ENCODE measurements around the gene PPP1CA. TPM values are rescaled to one million over a fixed set of nuclear protein-coding genes. Genes with fewer than 3 reads are reported as not detected.

The PPP1CA gene
- total and polyA plus RNA-seq, 8 donors = 49.0 to 72.8 (median 62.9) TPM

DNA sequence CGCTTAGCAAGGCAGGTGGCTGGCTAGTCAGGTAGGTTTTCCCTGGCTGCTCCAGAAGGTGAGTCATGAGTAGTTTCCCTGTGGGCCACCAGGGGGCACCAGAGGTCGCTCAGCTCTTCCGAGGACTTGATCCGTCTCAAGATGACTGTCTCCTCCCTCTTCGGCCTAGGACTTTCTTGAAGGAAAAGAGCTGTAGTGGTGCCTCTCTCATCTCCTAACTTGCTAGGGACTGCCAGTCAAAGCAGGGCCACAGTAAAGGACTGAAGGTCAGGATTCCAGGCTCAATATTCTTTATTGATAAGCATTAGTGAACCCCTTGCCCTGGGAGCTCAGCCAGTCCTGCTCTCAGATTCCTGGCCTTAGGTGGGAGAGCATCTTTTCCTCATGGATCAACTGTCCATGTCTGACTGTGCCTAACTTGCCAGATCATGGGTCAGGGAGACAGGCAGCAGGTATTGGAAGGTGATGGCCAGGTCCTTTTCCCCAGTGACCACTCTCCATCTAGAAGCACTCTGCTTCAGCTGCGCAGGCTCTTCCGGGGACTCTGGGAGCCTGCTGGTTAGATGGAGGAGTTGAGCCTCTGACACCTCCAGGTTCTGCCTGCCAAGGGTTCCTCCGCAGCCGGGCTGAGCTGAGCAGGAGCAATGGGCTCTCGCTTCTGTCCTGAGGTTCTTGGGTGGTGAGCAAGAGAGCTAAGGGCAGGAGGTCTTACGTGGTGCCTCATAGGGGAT lies 50.2 kb downstream of the PPP1CA start:
- peaks cover 13 to 50% (median 29%) of the 10 kb centered on the region in 3 donors for H3K4me1 ChIP-seq
- intact Hi-C loops (cut with DNase I) = no loop called here
- H3K36me3 ChIP-seq = no peaks in the 10 kb centered on the region
- no peaks in the 10 kb centered on the region for H3K27me3 ChIP-seq
- FAIRE-seq (no peak), DNase-seq (peak; percentile 57 to 82 (median 73)), ATAC-seq (peak; percentile 23 to 40 (median 34))
- peak overlapping the region in 3 of 4 donors; percentile 23 to 62 (median 27) for H3K27ac ChIP-seq
- 52 to 54% methylated on average over 11 of the region's 11 CpGs for WGBS, 2 donors
- no peaks in the 10 kb centered on the region for H3K9me3 ChIP-seq
- peak overlapping the region in 1 of 4 donors; percentile 63 for H3K4me3 ChIP-seq
- TF ChIP-seq, protein P1, sequence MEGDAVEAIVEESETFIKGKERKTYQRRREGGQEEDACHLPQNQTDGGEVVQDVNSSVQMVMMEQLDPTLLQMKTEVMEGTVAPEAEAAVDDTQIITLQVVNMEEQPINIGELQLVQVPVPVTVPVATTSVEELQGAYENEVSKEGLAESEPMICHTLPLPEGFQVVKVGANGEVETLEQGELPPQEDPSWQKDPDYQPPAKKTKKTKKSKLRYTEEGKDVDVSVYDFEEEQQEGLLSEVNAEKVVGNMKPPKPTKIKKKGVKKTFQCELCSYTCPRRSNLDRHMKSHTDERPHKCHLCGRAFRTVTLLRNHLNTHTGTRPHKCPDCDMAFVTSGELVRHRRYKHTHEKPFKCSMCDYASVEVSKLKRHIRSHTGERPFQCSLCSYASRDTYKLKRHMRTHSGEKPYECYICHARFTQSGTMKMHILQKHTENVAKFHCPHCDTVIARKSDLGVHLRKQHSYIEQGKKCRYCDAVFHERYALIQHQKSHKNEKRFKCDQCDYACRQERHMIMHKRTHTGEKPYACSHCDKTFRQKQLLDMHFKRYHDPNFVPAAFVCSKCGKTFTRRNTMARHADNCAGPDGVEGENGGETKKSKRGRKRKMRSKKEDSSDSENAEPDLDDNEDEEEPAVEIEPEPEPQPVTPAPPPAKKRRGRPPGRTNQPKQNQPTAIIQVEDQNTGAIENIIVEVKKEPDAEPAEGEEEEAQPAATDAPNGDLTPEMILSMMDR (IDR thresholded peaks at IDR 0.05) = peak; percentile 90 to 97 (median 94)

DNA sequence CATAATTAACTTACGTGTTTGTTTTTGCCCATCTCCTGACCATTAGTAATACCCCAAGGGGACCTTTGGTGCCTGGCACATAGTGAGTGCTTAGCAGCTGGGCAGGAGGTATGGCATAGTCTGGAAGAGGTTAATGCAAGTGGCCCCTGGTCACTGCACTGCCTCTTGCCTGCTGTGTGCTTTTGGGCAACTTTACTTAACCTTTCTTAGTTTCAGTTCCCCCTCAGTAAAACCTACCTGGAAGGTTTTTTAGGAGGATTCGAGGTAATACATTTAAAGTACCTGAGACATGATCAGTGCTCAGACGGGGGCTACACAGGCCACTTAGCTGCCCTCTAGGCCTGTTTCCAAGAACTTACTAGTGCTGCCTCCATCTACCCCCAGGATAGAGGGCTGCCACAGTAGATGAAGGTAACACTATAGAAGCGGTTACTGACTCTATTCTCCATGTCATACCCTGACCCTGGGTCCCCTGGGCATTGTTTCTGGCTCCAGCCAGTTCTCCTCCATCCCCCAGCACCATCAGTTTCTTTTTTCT lies 51.7 kb downstream of the PPP1CA start:
- ATAC-seq = no peak
- H3K4me1 ChIP-seq = peaks cover 26 to 50% (median 33%) of the 10 kb centered on the region in 3 donors
- 83 to 88% methylated on average over 4 of the region's 4 CpGs for WGBS, 2 donors
- TF ChIP-seq, protein P1 (IDR thresholded peaks at IDR 0.05) = no peak
- no peaks in the 10 kb centered on the region for H3K27me3 ChIP-seq
- intact Hi-C loops (cut with DNase I) = loop anchor here in 1 of 3 donors (5.0 kb wide), 1 partner anchor 32 kb away; no protein-coding TSS in a partner anchor
- no peak overlapping the region for H3K4me3 ChIP-seq
- FAIRE-seq = no peak
- H3K36me3 ChIP-seq = no peaks in the 10 kb centered on the region
- H3K9me3 ChIP-seq = no peaks in the 10 kb centered on the region
- no peak overlapping the region for H3K27ac ChIP-seq
- peak in 1 of 6 donors; percentile 15 for DNase-seq

DNA sequence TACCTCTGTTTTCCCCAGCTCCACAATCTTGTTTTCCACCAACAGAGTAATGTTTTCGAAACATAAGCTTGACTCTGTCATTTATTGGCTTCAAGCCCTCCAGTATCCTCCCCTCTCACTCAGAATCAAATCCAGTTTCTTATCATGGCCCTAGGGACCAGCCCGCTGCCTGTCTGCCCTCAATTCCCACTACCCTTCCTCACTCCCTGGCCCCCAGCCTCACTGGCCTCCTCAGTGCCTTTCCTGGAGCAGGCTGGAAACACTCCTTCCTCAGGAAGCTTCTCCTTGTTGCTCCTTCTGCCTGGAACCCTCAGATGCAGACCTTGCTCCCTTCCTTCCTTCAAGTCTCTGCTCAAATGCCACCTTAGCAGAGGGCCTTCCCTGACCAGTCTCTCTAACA lies 52.2 kb downstream of the PPP1CA start:
- Histone ChIP-seq H3K9me3 (no peaks in the 10 kb centered on the region), H3K36me3 (no peaks in the 10 kb centered on the region), H3K4me3 (no peak overlapping the region), H3K27ac (no peak overlapping the region), H3K27me3 (no peaks in the 10 kb centered on the region), H3K4me1 (peaks cover 27 to 50% (median 31%) of the 10 kb centered on the region in 3 donors)
- intact Hi-C loops (cut with DNase I) = loop anchor here in 1 of 3 donors (5.0 kb wide), 1 partner anchor 33 kb away; no protein-coding TSS in a partner anchor
- 90% methylated on average over 2 of the region's 2 CpGs for WGBS, 2 donors
- TF ChIP-seq, protein P1 (IDR thresholded peaks at IDR 0.05) = no peak
- no peak for FAIRE-seq
- peak in 1 of 6 donors; percentile 21 for DNase-seq
- no peak for ATAC-seq

DNA sequence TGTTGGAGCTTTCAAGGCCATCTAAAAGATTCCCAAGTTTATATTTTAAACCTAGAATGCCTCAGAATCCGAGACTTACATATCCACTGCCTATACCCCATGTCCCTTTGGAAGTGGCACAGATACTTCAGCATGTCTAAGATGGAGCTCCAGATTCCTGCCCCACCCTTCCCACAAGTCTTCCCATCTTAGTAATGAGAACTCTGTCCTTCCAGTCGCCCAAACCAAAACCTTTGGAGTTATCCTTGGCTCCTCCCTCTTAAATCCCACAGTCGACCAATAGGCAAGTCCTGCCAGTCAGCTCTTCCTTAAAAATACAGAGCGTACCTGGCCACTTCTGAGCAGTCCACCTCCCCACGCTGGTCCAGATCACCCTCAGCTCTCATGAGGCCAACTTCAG lies 52.6 kb downstream of the PPP1CA start:
- H3K9me3 ChIP-seq = no peaks in the 10 kb centered on the region
- H3K4me1 ChIP-seq = peaks cover 27 to 45% (median 27%) of the 10 kb centered on the region in 3 donors
- H3K36me3 ChIP-seq = no peaks in the 10 kb centered on the region
- WGBS, 2 donors = 64 to 69% methylated on average over 5 of the region's 5 CpGs
- FAIRE-seq (no peak), DNase-seq (no peak), ATAC-seq (no peak)
- no peak overlapping the region for H3K4me3 ChIP-seq
- TF ChIP-seq, protein P1 (IDR thresholded peaks at IDR 0.05) = no peak
- H3K27ac ChIP-seq = peak overlapping the region in 1 of 4 donors; percentile 0
- no peaks in the 10 kb centered on the region for H3K27me3 ChIP-seq
- intact Hi-C loops (cut with DNase I) = loop anchor here in 1 of 3 donors (5.0 kb wide), 1 partner anchor 33 kb away; no protein-coding TSS in a partner anchor

Other genes starting within 250 kb of the PPP1CA start
- 10 to 100 TPM; 19.1 to 31.9 (median 21.5) TPM for gene GRK2, start 135.4 kb downstream of the PPP1CA start, total RNA-seq
- 10 to 100 TPM; 52.8 to 60.6 TPM for gene GRK2, start 135.4 kb downstream of the PPP1CA start, polyA plus RNA-seq
- 10 to 100 TPM in 5 of 6 donors, 1 to 10 TPM in 1; 9.8 to 31.3 (median 12.3) TPM for gene ANKRD13D, start 112.6 kb downstream of the PPP1CA start, total RNA-seq
- gene ANKRD13D, start 112.6 kb downstream of the PPP1CA start, polyA plus RNA-seq = 10 to 100 TPM; 60.0 to 60.7 TPM
- gene SSH3, start 98.3 kb downstream of the PPP1CA start, total RNA-seq = 10 to 100 TPM; 15.2 to 29.1 (median 21.2) TPM
- gene SSH3, start 98.3 kb downstream of the PPP1CA start, polyA plus RNA-seq = 10 to 100 TPM; 29.0 to 29.2 TPM
- gene POLD4, start 48.3 kb downstream of the PPP1CA start, total RNA-seq = 10 to 100 TPM; 35.0 to 50.8 (median 43.4) TPM
- 10 to 100 TPM; 80.6 to 99.3 TPM for gene POLD4, start 48.3 kb downstream of the PPP1CA start, polyA plus RNA-seq
- gene CLCF1, start 28.3 kb downstream of the PPP1CA start, total RNA-seq = 1 to 10 TPM; 1.3 to 5.0 (median 2.3) TPM
- gene CLCF1, start 28.3 kb downstream of the PPP1CA start, polyA plus RNA-seq = 10 to 100 TPM in 1 of 2 donors, 1 to 10 TPM in 1; 9.4 to 11.2 TPM
- 10 to 100 TPM in 5 of 6 donors, 1 to 10 TPM in 1; 9.4 to 18.0 (median 12.8) TPM for gene RAD9A, start 9.9 kb downstream of the PPP1CA start, total RNA-seq
- 10 to 100 TPM; 39.8 to 45.2 TPM for gene RAD9A, start 9.9 kb downstream of the PPP1CA start, polyA plus RNA-seq
- gene TBC1D10C, start 2.2 kb upstream of the PPP1CA start, total RNA-seq = 1 to 10 TPM in 4 of 6 donors, under 1 TPM in 2; 0.05 to 2.9 (median 1.1) TPM
- 1 to 10 TPM; 1.5 to 2.5 TPM for gene TBC1D10C, start 2.2 kb upstream of the PPP1CA start, polyA plus RNA-seq
- gene CARNS1, start 13.8 kb upstream of the PPP1CA start, total RNA-seq = 1 to 10 TPM in 1 of 6 donors, under 1 TPM in 5; 0.39 to 1.1 (median 0.80) TPM
- gene CARNS1, start 13.8 kb upstream of the PPP1CA start, polyA plus RNA-seq = 1 to 10 TPM in 1 of 2 donors, under 1 TPM in 1; 0.89 to 2.2 TPM
- 10 to 100 TPM; 17.6 to 29.3 (median 21.7) TPM for gene RPS6KB2, start 26.6 kb upstream of the PPP1CA start, total RNA-seq
- gene RPS6KB2, start 26.6 kb upstream of the PPP1CA start, polyA plus RNA-seq = 10 to 100 TPM; 57.4 to 71.6 TPM
- gene PTPRCAP, start 35.8 kb upstream of the PPP1CA start, total RNA-seq = 1 to 10 TPM in 4 of 6 donors, under 1 TPM in 2; 0.63 to 4.1 (median 1.8) TPM
- gene PTPRCAP, start 35.8 kb upstream of the PPP1CA start, polyA plus RNA-seq = 10 to 100 TPM; 10.9 to 13.1 TPM
- gene CORO1B, start 41.6 kb upstream of the PPP1CA start, total RNA-seq = 10 to 100 TPM; 40.3 to 56.3 (median 47.7) TPM
- 10 to 100 TPM; 53.0 to 66.4 TPM for gene CORO1B, start 41.6 kb upstream of the PPP1CA start, polyA plus RNA-seq
- gene GPR152, start 50.9 kb upstream of the PPP1CA start, total RNA-seq = not detected
- gene GPR152, start 50.9 kb upstream of the PPP1CA start, polyA plus RNA-seq = not detected
- 1 to 10 TPM in 2 of 6 donors, under 1 TPM in 3, not detected in 1; 0.58 to 1.5 (median 0.88) TPM for gene CABP4, start 53.5 kb upstream of the PPP1CA start, total RNA-seq
- gene CABP4, start 53.5 kb upstream of the PPP1CA start, polyA plus RNA-seq = 1 to 10 TPM in 1 of 2 donors, under 1 TPM in 1; 0.99 to 1.2 TPM
- 10 to 100 TPM; 45.1 to 72.1 (median 52.4) TPM for gene TMEM134, start 67.4 kb upstream of the PPP1CA start, total RNA-seq
- gene TMEM134, start 67.4 kb upstream of the PPP1CA start, polyA plus RNA-seq = 10 to 100 TPM; 90.1 to 93.4 TPM
- gene AIP, start 81.2 kb upstream of the PPP1CA start, total RNA-seq = 10 to 100 TPM; 20.2 to 33.3 (median 23.6) TPM
- 10 to 100 TPM; 45.1 to 45.8 TPM for gene AIP, start 81.2 kb upstream of the PPP1CA start, polyA plus RNA-seq
- gene PITPNM1, start 103.5 kb upstream of the PPP1CA start, total RNA-seq = 10 to 100 TPM; 10.2 to 34.3 (median 20.5) TPM
- gene PITPNM1, start 103.5 kb upstream of the PPP1CA start, polyA plus RNA-seq = 10 to 100 TPM; 34.4 to 35.7 TPM
- gene CDK2AP2, start 106.3 kb upstream of the PPP1CA start, total RNA-seq = 10 to 100 TPM; 27.1 to 41.8 (median 35.2) TPM
- 10 to 100 TPM; 46.4 to 65.6 TPM for gene CDK2AP2, start 106.3 kb upstream of the PPP1CA start, polyA plus RNA-seq
- not detected for gene CABP2, start 121.6 kb upstream of the PPP1CA start, total RNA-seq
- gene CABP2, start 121.6 kb upstream of the PPP1CA start, polyA plus RNA-seq = not detected
- gene GSTP1, start 182.0 kb upstream of the PPP1CA start, total RNA-seq = 100 to 1,000 TPM; 169 to 350 (median 205) TPM
- gene GSTP1, start 182.0 kb upstream of the PPP1CA start, polyA plus RNA-seq = 100 to 1,000 TPM; 310 to 315 TPM
- 100 to 1,000 TPM in 4 of 6 donors, 10 to 100 TPM in 2; 82.5 to 126 (median 109) TPM for gene NDUFV1, start 205.1 kb upstream of the PPP1CA start, total RNA-seq
- gene NDUFV1, start 205.1 kb upstream of the PPP1CA start, polyA plus RNA-seq = 100 to 1,000 TPM; 206 to 281 TPM
- 1 to 10 TPM; 4.3 to 7.3 (median 5.8) TPM for gene NUDT8, start 228.1 kb upstream of the PPP1CA start, total RNA-seq
- gene NUDT8, start 228.1 kb upstream of the PPP1CA start, polyA plus RNA-seq = 10 to 100 TPM in 1 of 2 donors, 1 to 10 TPM in 1; 6.4 to 11.0 TPM
- under 1 TPM in 3 of 6 donors, not detected in 3; 0.09 to 0.37 (median 0.24) TPM for gene TBX10, start 237.9 kb upstream of the PPP1CA start, total RNA-seq
- under 1 TPM in 1 of 2 donors, not detected in 1; 0.28 TPM for gene TBX10, start 237.9 kb upstream of the PPP1CA start, polyA plus RNA-seq
- 10 to 100 TPM in 1 of 6 donors, 1 to 10 TPM in 5; 5.2 to 14.1 (median 6.9) TPM for gene ACY3, start 248.9 kb upstream of the PPP1CA start, total RNA-seq
- gene ACY3, start 248.9 kb upstream of the PPP1CA start, polyA plus RNA-seq = 10 to 100 TPM; 16.5 to 17.9 TPM

All from pancreas (tissue), 10 donors.